Peyer's patch (tissue), 4 donors: ENCODE measurements around the gene IRF2BP2.

ENCODE experiments used
- CTCF ChIP-seq, 6 experiments: fragments of 450-650 bp in 4 of 6; fragments of 200-600 bp in 2 of 6; sonication (generic) in 1 of 6; IDR thresholded peaks; one replicate each; pipeline ENCODE4 v1.5.1; 2017 to 2019; ENCODE audit warnings: antibody characterized with exemption in 6 of 6, mild to moderate bottlenecking in 3 of 6, moderate library complexity in 1 of 6
- POLR2A ChIP-seq, 2 donors: fragments of 450-650 bp; IDR thresholded peaks; one replicate each; pipeline ENCODE4 v1.5.1; 2017; ENCODE audit warnings: antibody characterized with exemption in 2 of 2, mild to moderate bottlenecking in 2 of 2, moderate library complexity in 2 of 2

DNA sequence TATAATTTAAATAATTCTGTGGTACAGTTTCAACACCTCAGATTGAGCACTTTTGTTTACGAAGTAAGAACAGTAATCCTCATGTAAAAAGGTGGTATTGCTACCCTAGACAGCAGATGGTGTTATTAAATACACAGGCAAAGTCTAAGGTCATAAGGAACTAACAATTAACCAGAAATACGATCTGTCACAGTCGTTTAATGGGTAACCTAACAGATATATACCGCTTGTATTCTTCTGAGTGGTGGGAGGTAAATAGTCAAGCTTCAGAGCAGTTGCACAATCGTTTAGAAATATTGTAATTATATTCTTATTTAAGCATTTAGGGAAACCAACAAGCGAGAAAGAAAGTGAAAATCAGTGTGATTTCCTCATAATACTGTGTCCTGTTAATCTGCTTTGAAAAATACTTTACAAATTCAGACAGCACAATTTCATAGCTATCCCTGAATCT, 9.8 kb upstream of the IRF2BP2 start:
- TF ChIP-seq CTCF (IDR thresholded peaks at IDR 0.05) (peak in 1 of 6 experiments; percentile 27), POLR2A (IDR thresholded peaks at IDR 0.05) (no peak)
